Heart right ventricle (tissue), 16 donors: ENCODE results near the gene UBE2I. TPM values are rescaled to one million over a fixed set of nuclear protein-coding genes. Genes with fewer than 3 reads are reported as not detected.

Experiments
- ATAC-seq, 8 donors: fragments of 200-7000 bp; cut with Tn5 transposase; one replicate each; pipeline ENCODE4 v1.9.1; 2020; ENCODE audit warnings: mild to moderate bottlenecking in 8 of 8, moderate library complexity in 8 of 8, moderate number of reproducible peaks in 1 of 8
- DNase-seq, 2 donors: peaks; one replicate each; pipeline ENCODE4 v3.0.0-alpha.2; 2020
- H3K27ac ChIP-seq, 10 donors: fragments of 200-600 bp; sonication (generic) in 2 of 10; one replicate each; pipeline versions ENCODE4 v1.5.0 to v1.8.0; 2020 to 2022; ENCODE audit warnings: mild to moderate bottlenecking in 3 of 10
- H3K27me3 ChIP-seq, 7 donors: fragments of 200-600 bp; one replicate each; pipeline ENCODE4 v1.8.0; 2021 to 2022; ENCODE audit warnings: mild to moderate bottlenecking in 2 of 7
- H3K36me3 ChIP-seq, 9 donors: fragments of 200-600 bp; sonication (generic) in 1 of 9; one replicate each; pipeline versions ENCODE4 v1.5.0 to v1.8.0; 2020 to 2022; ENCODE audit warnings: mild to moderate bottlenecking in 2 of 9
- H3K4me1 ChIP-seq, 9 donors: fragments of 200-600 bp; sonication (generic) in 1 of 9; one replicate each; pipeline versions ENCODE4 v1.5.0 to v1.8.0; 2020 to 2022; ENCODE audit warnings: mild to moderate bottlenecking in 4 of 9
- H3K4me3 ChIP-seq, 10 donors: fragments of 200-600 bp; sonication (generic) in 2 of 10; one replicate each; pipeline versions ENCODE4 v1.5.0 to v1.8.0; 2020 to 2022; ENCODE audit warnings: mild to moderate bottlenecking in 7 of 10, moderate library complexity in 2 of 10
- H3K9me3 ChIP-seq, 11 donors: fragments of 200-600 bp in 10 of 11; sonication (generic) in 2 of 11; one replicate each; pipeline versions ENCODE4 v1.5.0 to v1.8.0; 2013 to 2022; ENCODE audit warnings: mild to moderate bottlenecking in 2 of 11, control low read depth in 1 of 11, moderate library complexity in 1 of 11
- CTCF ChIP-seq, 9 donors: fragments of 200-600 bp; sonication (generic) in 2 of 9; IDR thresholded peaks; one replicate each; pipeline versions ENCODE4 v1.5.0 to v1.8.0; 2021 to 2022; ENCODE audit warnings: antibody characterized with exemption in 9 of 9, mild to moderate bottlenecking in 5 of 9, moderate library complexity in 1 of 9
- whole genome bisulfite sequencing, 2 donors: extraction: QIAGEN DNeasy Blood & Tissue Kit; methylation state at CpG; one replicate each; pipeline ENCODE4 v1.1.7; 2013; ENCODE audit warnings: inconsistent platforms in 1 of 2; 5-methylcytosine and 5-hydroxymethylcytosine counted together
- intact Hi-C, 10 donors: fragments of 100-400 bp; cut with DNase I; formaldehyde crosslinking; loops; one replicate each; pipeline versions ENCODE4 v1.11.1 to v1.14.2; 2022
- polyA plus RNA-seq, 2 donors: library from polyadenylated mRNA; stranded (reverse); fragments of 200-250 nt; gene quantifications; one replicate each; pipeline ENCODE4 v1.2.3, GENCODE V29; 2013
- total RNA-seq, 10 donors: library from RNA; stranded (reverse); fragmentation: NEBNext Ultra II Directional in 3 of 10; extraction: Animal tissue kit (Norgen Biotek cat#: 25700) in 3 of 10; gene quantifications; one replicate each; pipeline versions ENCODE4 v1.2.1 to v1.2.4, GENCODE V29; 2021 to 2023
- donor health status: Arrhythmogenic right ventricular cardiomyopathy.
- donor health status: ischemic (EF 13 %, LVEDD 7.1; RV severe dilation, severe dysfunction).
- donor health status: healthy with polysubstance abuse.
- donor health status: DM: no; HTN: yes; CAD: no.
- donor health status: DM: no; HTN: no; CAD: no.
- donor health status: ischemic (EF 25% LVEDD 6.9; RV normal size, moderate dysfunction).
- donor health status: ischemic (EF 25% LVEDD 5.7; RV mildly dilated, moderate dysfunction).
- donor health status: healthy.
- donor health status: DM: yes; HTN: yes; CAD: no.
- donor health status: Ischemic cardiomyopathy.
- donor health status: ischemic (EF 35%, LVEDD 5.7; RV mildly dilated, moderate dysfunction).
- donor health status: nonischemic (EF 11% LVEDD 7.7; RV severe dilation, severe dysfunction).
- donor health status: DM: yes; HTN: yes; CAD: no.
- donor health status: PGD.
- donor health status: ischemic (EF 29% LVEDD 5.4; RV normal size, mild dysfunction).
- donor health status: nonischemic (EF 23%, LVEDD 6.1; RV moderate dilation, normal function).

Gene UBE2I
- total and polyA plus RNA-seq, 12 donors: 63.1 to 99.8 (median 83.6) TPM

GRCh38 chr16:1286513-1287094 is 22.8 kb upstream of the UBE2I start:
- no peaks in the 10 kb centered on the region for H3K36me3 ChIP-seq
- DNase-seq (no peak), ATAC-seq (no peak)
- 75 to 79% methylated on average over 25 of the region's 25 CpGs for WGBS, 2 donors
- no peak for TF ChIP-seq CTCF (IDR thresholded peaks at IDR 0.05)
- H3K9me3 ChIP-seq: no peaks in the 10 kb centered on the region
- peaks cover 5 to 78% (median 72%) of the 10 kb centered on the region in 7 donors for H3K27me3 ChIP-seq
- no peak overlapping the region for H3K27ac ChIP-seq
- intact Hi-C loops: no loop called here
- H3K4me3 ChIP-seq: no peak overlapping the region
- peaks cover 0 to 15% (median 0%) of the 10 kb centered on the region in 9 donors for H3K4me1 ChIP-seq

- H3K9me3 ChIP-seq: no peaks in the 10 kb centered on the region
- ATAC-seq (peak in 5 of 8 donors; percentile 25 to 66 (median 44)), DNase-seq (no peak)
- no peak overlapping the region for H3K27ac ChIP-seq
- peaks cover 5 to 90% (median 74%) of the 10 kb centered on the region in 7 donors for H3K27me3 ChIP-seq
- peaks cover 0 to 15% (median 0%) of the 10 kb centered on the region in 9 donors for H3K4me1 ChIP-seq
- H3K4me3 ChIP-seq: no peak overlapping the region
- TF ChIP-seq CTCF (IDR thresholded peaks at IDR 0.05): no peak
- intact Hi-C loops: no loop called here
- no peaks in the 10 kb centered on the region for H3K36me3 ChIP-seq
- WGBS, 2 donors: 44 to 47% methylated on average over 40 of the region's 40 CpGs
Measured at GRCh38 chr16:1287982-1288670, 21.3 kb upstream of the UBE2I start.

GRCh38 chr16:1288813-1289476 is 20.5 kb upstream of the UBE2I start:
- WGBS, 2 donors: 32 to 35% methylated on average over 18 to 20 of the region's 20 CpGs
- intact Hi-C loops: no loop called here
- no peaks in the 10 kb centered on the region for H3K36me3 ChIP-seq
- no peaks in the 10 kb centered on the region for H3K9me3 ChIP-seq
- H3K27me3 ChIP-seq: peaks cover 5 to 88% (median 78%) of the 10 kb centered on the region in 7 donors
- ATAC-seq (peak in 2 of 8 donors; percentile 23 to 25), DNase-seq (no peak)
- TF ChIP-seq CTCF (IDR thresholded peaks at IDR 0.05): no peak
- H3K27ac ChIP-seq: no peak overlapping the region
- no peak overlapping the region for H3K4me3 ChIP-seq
- H3K4me1 ChIP-seq: peaks cover 0 to 15% (median 0%) of the 10 kb centered on the region in 9 donors

- Histone ChIP-seq H3K27ac (no peak overlapping the region), H3K4me1 (peaks cover 0 to 15% (median 0%) of the 10 kb centered on the region in 9 donors), H3K27me3 (peaks cover 5 to 88% (median 76%) of the 10 kb centered on the region in 7 donors), H3K9me3 (no peaks in the 10 kb centered on the region), H3K36me3 (no peaks in the 10 kb centered on the region), H3K4me3 (no peak overlapping the region)
- 1 to 5% methylated on average over 16 to 17 of the region's 17 CpGs for WGBS, 2 donors
- no peak for TF ChIP-seq CTCF (IDR thresholded peaks at IDR 0.05)
- intact Hi-C loops: no loop called here
- no peak for DNase-seq
- no peak for ATAC-seq
Measured at GRCh38 chr16:1289477-1289866, 20.0 kb upstream of the UBE2I start.
